ENCODE measurements around the gene RFTN2.

DNA sequence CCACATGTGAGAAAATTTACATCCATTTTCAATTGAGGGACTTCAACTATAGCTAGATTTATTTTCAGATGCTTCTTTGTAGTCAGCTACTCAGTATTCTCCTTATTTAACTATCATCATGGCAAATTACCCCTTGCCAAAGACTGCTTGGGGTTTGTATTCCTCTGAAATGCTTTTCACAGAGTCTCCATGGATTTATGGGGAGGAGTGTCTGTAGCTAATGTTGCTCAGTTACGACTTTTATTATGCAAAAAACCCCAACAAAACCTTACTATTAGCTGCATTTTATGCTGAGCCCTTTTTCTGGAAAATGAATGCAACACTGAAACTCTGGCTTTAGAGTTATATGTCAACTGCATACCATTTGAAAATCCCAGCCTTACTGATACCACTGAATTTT, 78.6 kb downstream of the RFTN2 start:
- no peak for TF ChIP-seq POLR2AphosphoS5 (IDR thresholded peaks at IDR 0.05)
- TF ChIP-seq, protein P1, sequence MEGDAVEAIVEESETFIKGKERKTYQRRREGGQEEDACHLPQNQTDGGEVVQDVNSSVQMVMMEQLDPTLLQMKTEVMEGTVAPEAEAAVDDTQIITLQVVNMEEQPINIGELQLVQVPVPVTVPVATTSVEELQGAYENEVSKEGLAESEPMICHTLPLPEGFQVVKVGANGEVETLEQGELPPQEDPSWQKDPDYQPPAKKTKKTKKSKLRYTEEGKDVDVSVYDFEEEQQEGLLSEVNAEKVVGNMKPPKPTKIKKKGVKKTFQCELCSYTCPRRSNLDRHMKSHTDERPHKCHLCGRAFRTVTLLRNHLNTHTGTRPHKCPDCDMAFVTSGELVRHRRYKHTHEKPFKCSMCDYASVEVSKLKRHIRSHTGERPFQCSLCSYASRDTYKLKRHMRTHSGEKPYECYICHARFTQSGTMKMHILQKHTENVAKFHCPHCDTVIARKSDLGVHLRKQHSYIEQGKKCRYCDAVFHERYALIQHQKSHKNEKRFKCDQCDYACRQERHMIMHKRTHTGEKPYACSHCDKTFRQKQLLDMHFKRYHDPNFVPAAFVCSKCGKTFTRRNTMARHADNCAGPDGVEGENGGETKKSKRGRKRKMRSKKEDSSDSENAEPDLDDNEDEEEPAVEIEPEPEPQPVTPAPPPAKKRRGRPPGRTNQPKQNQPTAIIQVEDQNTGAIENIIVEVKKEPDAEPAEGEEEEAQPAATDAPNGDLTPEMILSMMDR (IDR thresholded peaks at IDR 0.05): no peak
- TF ChIP-seq EP300 (IDR thresholded peaks at IDR 0.05): no peak

All from esophagus muscularis mucosa (tissue), 4 donors.